ACC112 (cell line): ENCODE measurements around the gene UHRF1.
A peak's percentile ranks its signal among the peaks of the same experiment; 100 is the strongest.

Source experiments
- H2AFZ ChIP-seq: fragments of 200-600 bp; sonication (generic); one replicate; pipeline ENCODE4 v1.6.0; 2017; ENCODE audit warnings: antibody characterized with exemption, low read length; ENCODE audit not compliant: unreplicated experiment
- H3K27ac ChIP-seq: fragments of 200-600 bp; sonication (generic); 2 replicates; pipeline ENCODE4 v1.5.1; 2014; ENCODE audit warnings: low read depth, mild to moderate bottlenecking, antibody characterized with exemption, low read length, moderate library complexity
- H3K27me3 ChIP-seq: fragments of 200-600 bp; sonication (generic); 2 replicates; pipeline ENCODE4 v1.6.1; 2014; ENCODE audit warnings: mild to moderate bottlenecking, antibody characterized with exemption, low read length, moderate library complexity, mixed read lengths; ENCODE audit not compliant: insufficient read depth
- H3K36me3 ChIP-seq: fragments of 200-600 bp; sonication (generic); 2 replicates; pipeline ENCODE4 v1.6.1; 2016; ENCODE audit warnings: mild to moderate bottlenecking, antibody characterized with exemption, low read length, moderate library complexity, mixed read lengths; ENCODE audit not compliant: insufficient read depth
- H3K4me1 ChIP-seq: fragments of 200-600 bp; sonication (generic); one replicate; pipeline ENCODE4 v1.6.1; 2016; ENCODE audit warnings: low read length, mixed read lengths; ENCODE audit not compliant: insufficient read depth, unreplicated experiment, control insufficient read depth
- H3K4me3 ChIP-seq: fragments of 200-600 bp; sonication (generic); 2 replicates; pipeline ENCODE4 v1.5.1; 2014; ENCODE audit warnings: mild to moderate bottlenecking, low read depth, low read length
- H3K79me2 ChIP-seq: fragments of 200-600 bp; sonication (generic); one replicate; pipeline ENCODE4 v1.6.0; 2016; ENCODE audit warnings: low read length; ENCODE audit not compliant: control insufficient read depth, unreplicated experiment, insufficient read depth

Gene UHRF1

GRCh38 chr19:4965061-4965460 lies 55.8 kb downstream of the UHRF1 start:
- Histone ChIP-seq H3K27me3 (no peaks in the 10 kb centered on the region), H2AFZ (no peak overlapping the region), H3K4me3 (no peak overlapping the region), H3K27ac (no peak overlapping the region), H3K79me2 (peaks cover 10% of the 10 kb centered on the region), H3K36me3 (peaks cover 8% of the 10 kb centered on the region; the same call in 1 of the 2 replicates), H3K4me1 (peaks cover 6% of the 10 kb centered on the region)

- Histone ChIP-seq H3K79me2 (peaks cover 25% of the 10 kb centered on the region), H3K27ac (no peak overlapping the region; the same call in 1 of the 2 replicates), H3K4me1 (peaks cover 14% of the 10 kb centered on the region), H3K36me3 (peaks cover 8% of the 10 kb centered on the region; the same call in 1 of the 2 replicates), H3K4me3 (no peak overlapping the region), H2AFZ (no peak overlapping the region), H3K27me3 (no peaks in the 10 kb centered on the region)
Observed at GRCh38 chr19:4966591-4966990, 57.3 kb downstream of the UHRF1 start.

GRCh38 chr19:4967738-4968461 lies 58.6 kb downstream of the UHRF1 start:
- Histone ChIP-seq H3K27me3 (no peaks in the 10 kb centered on the region), H3K4me1 (peaks cover 21% of the 10 kb centered on the region), H3K36me3 (no peaks in the 10 kb centered on the region), H3K79me2 (peaks cover 38% of the 10 kb centered on the region), H3K27ac (peak overlapping the region; percentile 55), H3K4me3 (peak overlapping the region; percentile 34), H2AFZ (peak overlapping the region; percentile 9)

- Histone ChIP-seq H2AFZ (peak within 1 kb of the TSS; percentile 9), H3K27me3 (no peaks in the 10 kb centered on the region), H3K36me3 (no peaks in the 10 kb centered on the region), H3K4me3 (peak within 1 kb of the TSS; percentile 85), H3K4me1 (peaks cover 25% of the 10 kb centered on the region), H3K79me2 (peaks cover 46% of the 10 kb centered on the region), H3K27ac (peak within 1 kb of the TSS; percentile 55)
Observed at GRCh38 chr19:4968462-4969291, 59.4 kb downstream of the UHRF1 start, which contains the start of gene KDM4B. Gene KDM4B, plus strand, starts transcription at chr19:4969113. Its CDS starts 63,778 bp downstream, at chr19:5032891.

GRCh38 chr19:4969292-4969771 lies 60.0 kb downstream of the UHRF1 start:
- Histone ChIP-seq H3K27me3 (no peaks in the 10 kb centered on the region), H3K27ac (no peak overlapping the region), H3K36me3 (no peaks in the 10 kb centered on the region), H2AFZ (no peak overlapping the region), H3K4me1 (peaks cover 25% of the 10 kb centered on the region), H3K79me2 (peaks cover 50% of the 10 kb centered on the region), H3K4me3 (peak overlapping the region; percentile 85)

GRCh38 chr19:4969772-4970531 lies 60.7 kb downstream of the UHRF1 start:
- Histone ChIP-seq H3K79me2 (peaks cover 54% of the 10 kb centered on the region), H3K4me1 (peaks cover 25% of the 10 kb centered on the region), H3K27ac (peak overlapping the region; percentile 19; the same call in 1 of the 2 replicates), H2AFZ (no peak overlapping the region), H3K27me3 (no peaks in the 10 kb centered on the region), H3K4me3 (peak overlapping the region; percentile 85), H3K36me3 (no peaks in the 10 kb centered on the region)

GRCh38 chr19:4970558-4971423 lies 61.5 kb downstream of the UHRF1 start:
- Histone ChIP-seq H3K27me3 (no peaks in the 10 kb centered on the region), H3K27ac (peak overlapping the region; percentile 19; the same call in 1 of the 2 replicates), H2AFZ (no peak overlapping the region), H3K79me2 (peaks cover 62% of the 10 kb centered on the region), H3K36me3 (no peaks in the 10 kb centered on the region), H3K4me1 (peaks cover 32% of the 10 kb centered on the region), H3K4me3 (peak overlapping the region; percentile 85)

- no peak overlapping the region for H3K27ac ChIP-seq
- H3K4me3 ChIP-seq: peak overlapping the region; percentile 85
Observed at GRCh38 chr19:4971424-4971793, 62.1 kb downstream of the UHRF1 start.

GRCh38 chr19:4971816-4972495 lies 62.7 kb downstream of the UHRF1 start:
- Histone ChIP-seq H3K4me1 (peaks cover 37% of the 10 kb centered on the region), H3K79me2 (peaks cover 66% of the 10 kb centered on the region), H3K27me3 (no peaks in the 10 kb centered on the region), H2AFZ (no peak overlapping the region), H3K36me3 (no peaks in the 10 kb centered on the region), H3K4me3 (no peak overlapping the region), H3K27ac (no peak overlapping the region)

More at GRCh38 chr19:4971424-4971793, 62.1 kb downstream of the UHRF1 start:
- no peaks in the 10 kb centered on the region for H3K36me3 ChIP-seq
- peaks cover 32% of the 10 kb centered on the region for H3K4me1 ChIP-seq
- H2AFZ ChIP-seq: no peak overlapping the region
- H3K27me3 ChIP-seq: no peaks in the 10 kb centered on the region
- H3K79me2 ChIP-seq: peaks cover 65% of the 10 kb centered on the region
